ENCODE measurements around the gene DIRAS2.

DNA sequence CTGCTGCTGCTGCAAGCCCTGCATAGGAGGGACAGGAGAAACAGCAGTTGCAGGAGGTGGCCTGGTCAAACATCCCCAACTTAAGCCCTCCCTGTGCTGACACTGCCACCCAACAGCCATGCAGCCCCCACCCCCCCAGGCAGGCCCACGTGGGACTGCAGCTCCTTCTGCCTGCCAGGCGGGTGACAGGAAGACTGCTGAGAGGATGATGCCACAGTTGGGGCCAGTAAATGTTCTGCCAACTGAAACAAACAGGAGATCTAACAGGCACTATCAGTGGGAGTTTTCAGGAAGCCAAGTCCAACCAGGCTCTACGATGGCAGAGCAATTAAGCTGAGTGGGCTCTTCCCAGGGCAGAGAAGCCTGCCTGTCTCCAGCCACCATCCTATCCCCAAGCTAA is 31.1 kb downstream of the DIRAS2 start:
- TF ChIP-seq, protein P1, sequence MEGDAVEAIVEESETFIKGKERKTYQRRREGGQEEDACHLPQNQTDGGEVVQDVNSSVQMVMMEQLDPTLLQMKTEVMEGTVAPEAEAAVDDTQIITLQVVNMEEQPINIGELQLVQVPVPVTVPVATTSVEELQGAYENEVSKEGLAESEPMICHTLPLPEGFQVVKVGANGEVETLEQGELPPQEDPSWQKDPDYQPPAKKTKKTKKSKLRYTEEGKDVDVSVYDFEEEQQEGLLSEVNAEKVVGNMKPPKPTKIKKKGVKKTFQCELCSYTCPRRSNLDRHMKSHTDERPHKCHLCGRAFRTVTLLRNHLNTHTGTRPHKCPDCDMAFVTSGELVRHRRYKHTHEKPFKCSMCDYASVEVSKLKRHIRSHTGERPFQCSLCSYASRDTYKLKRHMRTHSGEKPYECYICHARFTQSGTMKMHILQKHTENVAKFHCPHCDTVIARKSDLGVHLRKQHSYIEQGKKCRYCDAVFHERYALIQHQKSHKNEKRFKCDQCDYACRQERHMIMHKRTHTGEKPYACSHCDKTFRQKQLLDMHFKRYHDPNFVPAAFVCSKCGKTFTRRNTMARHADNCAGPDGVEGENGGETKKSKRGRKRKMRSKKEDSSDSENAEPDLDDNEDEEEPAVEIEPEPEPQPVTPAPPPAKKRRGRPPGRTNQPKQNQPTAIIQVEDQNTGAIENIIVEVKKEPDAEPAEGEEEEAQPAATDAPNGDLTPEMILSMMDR (IDR thresholded peaks at IDR 0.05) = no peak
- no peak for TF ChIP-seq POLR2A (IDR thresholded peaks at IDR 0.05)
